Measurements from ENCODE around the gene SLC16A10. TPM values are rescaled to one million over a fixed set of nuclear protein-coding genes. Genes with fewer than 3 reads are reported as not detected.
"Not testable (repeated sequence)": the region's sequence is repeated elsewhere in the genome, so short reads cannot be mapped to it uniquely, and the experiment has no call there.

The SLC16A10 gene
- total RNA-seq, 4 donors from 2014 or later, result under 0.01 to 3.8 (median 1.2) TPM; not detected in 1

DNA sequence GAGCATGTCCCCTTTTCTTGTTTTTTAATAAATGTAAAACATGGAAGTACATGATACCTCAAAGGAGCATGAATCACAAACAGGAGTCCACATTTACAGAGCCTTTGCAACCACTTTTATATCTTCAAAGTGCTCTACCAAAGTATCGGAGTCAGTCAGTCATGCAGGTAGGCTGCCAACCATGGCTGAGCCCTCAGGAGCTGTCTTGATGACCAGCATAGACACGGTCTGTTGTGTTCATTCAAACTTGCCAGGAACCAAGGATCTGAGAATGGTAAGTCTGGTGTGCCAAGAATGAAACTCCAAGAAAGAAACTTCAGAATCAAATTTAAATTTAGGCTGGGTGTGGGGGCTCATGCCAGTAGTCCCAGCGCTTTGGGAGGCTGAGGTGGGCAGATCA is 111.5 kb downstream of the SLC16A10 start:
- H3K4me3 ChIP-seq, result no peak overlapping the region
- no peaks in the 10 kb centered on the region for H3K9me3 ChIP-seq
- DNase-seq, result no peak
- H3K4me1 ChIP-seq, result no peaks in the 10 kb centered on the region
- TF ChIP-seq, protein P1, sequence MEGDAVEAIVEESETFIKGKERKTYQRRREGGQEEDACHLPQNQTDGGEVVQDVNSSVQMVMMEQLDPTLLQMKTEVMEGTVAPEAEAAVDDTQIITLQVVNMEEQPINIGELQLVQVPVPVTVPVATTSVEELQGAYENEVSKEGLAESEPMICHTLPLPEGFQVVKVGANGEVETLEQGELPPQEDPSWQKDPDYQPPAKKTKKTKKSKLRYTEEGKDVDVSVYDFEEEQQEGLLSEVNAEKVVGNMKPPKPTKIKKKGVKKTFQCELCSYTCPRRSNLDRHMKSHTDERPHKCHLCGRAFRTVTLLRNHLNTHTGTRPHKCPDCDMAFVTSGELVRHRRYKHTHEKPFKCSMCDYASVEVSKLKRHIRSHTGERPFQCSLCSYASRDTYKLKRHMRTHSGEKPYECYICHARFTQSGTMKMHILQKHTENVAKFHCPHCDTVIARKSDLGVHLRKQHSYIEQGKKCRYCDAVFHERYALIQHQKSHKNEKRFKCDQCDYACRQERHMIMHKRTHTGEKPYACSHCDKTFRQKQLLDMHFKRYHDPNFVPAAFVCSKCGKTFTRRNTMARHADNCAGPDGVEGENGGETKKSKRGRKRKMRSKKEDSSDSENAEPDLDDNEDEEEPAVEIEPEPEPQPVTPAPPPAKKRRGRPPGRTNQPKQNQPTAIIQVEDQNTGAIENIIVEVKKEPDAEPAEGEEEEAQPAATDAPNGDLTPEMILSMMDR (IDR thresholded peaks at IDR 0.05), result no peak
- no peak overlapping the region for H3K27ac ChIP-seq
- H3K36me3 ChIP-seq, result no peaks in the 10 kb centered on the region
- no peaks in the 10 kb centered on the region for H3K27me3 ChIP-seq
- intact Hi-C loops (cut with DNase I; ENCODE audit: low total_unique reads), result no loop called here

DNA sequence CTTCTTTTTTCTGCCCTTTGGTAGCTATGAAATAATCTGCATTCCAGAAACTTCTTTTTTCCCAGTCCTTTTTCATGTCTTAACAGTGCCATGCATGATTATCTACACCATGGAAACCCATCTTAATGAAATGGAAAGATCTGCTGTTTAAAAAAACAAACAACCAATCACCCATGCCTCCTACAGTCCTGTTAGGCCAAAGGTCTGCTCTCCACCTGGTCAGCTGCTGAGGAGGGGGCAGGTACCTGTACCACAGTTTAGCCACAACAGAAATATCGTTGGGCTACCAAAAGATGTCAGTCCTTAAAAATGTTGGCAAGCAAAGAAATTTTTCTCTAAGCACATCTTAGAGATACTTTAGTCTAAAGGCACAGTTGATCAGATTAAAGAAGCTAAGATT is 112.6 kb downstream of the SLC16A10 start:
- Histone ChIP-seq H3K27ac (no peak overlapping the region), H3K27me3 (no peaks in the 10 kb centered on the region), H3K36me3 (no peaks in the 10 kb centered on the region), H3K4me1 (no peaks in the 10 kb centered on the region), H3K9me3 (no peaks in the 10 kb centered on the region), H3K4me3 (no peak overlapping the region)
- TF ChIP-seq, protein P1 (IDR thresholded peaks at IDR 0.05), result no peak
- no peak for TF ChIP-seq POLR2A (IDR thresholded peaks at IDR 0.05)
- DNase-seq, result no peak
- intact Hi-C loops (cut with DNase I; ENCODE audit: low total_unique reads), result no loop called here

DNA sequence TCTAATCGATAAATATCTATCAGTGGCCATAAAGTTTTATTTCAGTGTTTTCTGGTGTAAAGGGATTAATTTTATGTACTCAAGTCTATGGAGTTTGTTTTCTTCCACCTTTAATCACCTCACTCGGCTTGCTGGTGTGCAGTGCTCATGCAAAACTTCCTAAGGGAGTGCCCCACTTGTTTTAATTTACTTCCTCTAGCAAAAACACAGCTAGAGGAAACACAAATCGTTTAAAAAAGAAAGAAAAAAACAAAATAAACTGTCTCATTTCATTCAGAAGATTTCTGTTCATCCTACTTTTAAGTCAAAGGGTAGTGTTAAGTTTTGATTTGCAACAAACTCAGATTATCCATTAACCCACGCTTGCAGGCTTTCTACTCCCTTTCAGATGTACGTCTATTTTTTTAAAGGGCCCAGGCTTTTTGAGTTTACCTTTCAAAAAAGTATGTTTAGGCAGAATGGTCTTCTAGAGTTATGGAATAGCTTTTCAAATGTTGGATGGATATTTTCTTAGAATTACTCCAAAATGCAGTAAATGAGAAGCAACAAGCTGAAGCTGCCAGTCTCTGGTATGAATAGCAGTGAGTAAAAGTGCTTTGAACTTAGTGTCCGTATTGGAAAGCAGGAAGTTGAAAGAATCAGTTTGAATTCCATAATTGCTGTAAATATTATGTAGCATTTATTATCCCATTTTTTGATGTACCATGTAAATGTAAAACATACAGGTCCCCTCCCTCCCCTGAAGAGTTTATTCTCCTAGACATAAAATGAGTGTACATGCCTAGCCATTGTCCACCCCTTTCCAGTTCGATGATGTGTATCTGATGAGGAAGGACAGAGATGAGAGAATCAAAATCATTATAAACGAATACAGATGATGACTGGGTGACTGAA is 113.3 kb downstream of the SLC16A10 start:
- no peaks in the 10 kb centered on the region for H3K27me3 ChIP-seq
- no peak overlapping the region for H3K27ac ChIP-seq
- no peaks in the 10 kb centered on the region for H3K9me3 ChIP-seq
- intact Hi-C loops (cut with DNase I; ENCODE audit: low total_unique reads), result no loop called here
- DNase-seq, result no peak
- H3K4me3 ChIP-seq, result no peak overlapping the region
- no peaks in the 10 kb centered on the region for H3K4me1 ChIP-seq
- TF ChIP-seq, protein P1 (IDR thresholded peaks at IDR 0.05), result no peak
- TF ChIP-seq POLR2A (IDR thresholded peaks at IDR 0.05), result no peak
- H3K36me3 ChIP-seq, result no peaks in the 10 kb centered on the region

DNA sequence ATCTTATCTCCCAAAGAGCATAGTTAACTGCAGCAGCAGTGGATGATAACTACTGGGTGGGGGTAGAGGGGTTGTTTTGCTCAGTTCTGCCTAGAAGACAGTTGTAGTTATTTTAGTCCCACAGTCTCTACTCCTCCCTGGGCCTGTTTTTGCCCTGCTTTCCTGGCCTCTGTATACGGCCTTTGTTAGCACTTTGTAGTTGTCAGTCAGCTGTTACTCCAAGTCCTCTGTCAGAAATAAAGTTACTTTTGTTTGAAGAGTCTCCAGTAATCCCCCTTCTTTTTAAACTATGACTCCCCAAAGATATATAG is 113.9 kb downstream of the SLC16A10 start:
- H3K4me1 ChIP-seq, result no peaks in the 10 kb centered on the region
- no peak overlapping the region for H3K27ac ChIP-seq
- intact Hi-C loops (cut with DNase I; ENCODE audit: low total_unique reads), result no loop called here
- H3K4me3 ChIP-seq, result no peak overlapping the region
- DNase-seq, result no peak
- H3K9me3 ChIP-seq, result no peaks in the 10 kb centered on the region
- no peaks in the 10 kb centered on the region for H3K36me3 ChIP-seq
- H3K27me3 ChIP-seq, result no peaks in the 10 kb centered on the region
- TF ChIP-seq, protein P1 (IDR thresholded peaks at IDR 0.05), result no peak
- no peak for TF ChIP-seq POLR2A (IDR thresholded peaks at IDR 0.05)

DNA sequence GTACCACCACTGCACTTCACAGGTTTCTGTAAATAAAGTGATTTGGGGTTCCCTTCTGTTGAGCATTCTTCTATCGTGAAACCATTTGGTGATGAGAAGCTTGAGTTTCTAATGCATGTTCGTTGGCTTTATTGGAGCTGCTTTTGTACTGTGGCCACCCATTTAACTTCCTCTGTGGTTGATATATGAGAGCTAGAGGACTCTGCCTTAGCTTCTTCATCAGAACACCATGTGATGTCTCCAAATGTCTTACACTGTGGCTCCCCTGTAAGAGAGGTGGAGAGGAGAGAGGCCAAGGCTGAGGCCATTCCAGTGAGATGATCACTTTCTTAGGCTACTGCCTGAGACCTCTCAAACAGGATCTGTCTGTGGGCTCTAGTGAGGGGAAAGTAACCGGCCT is 114.5 kb downstream of the SLC16A10 start:
- H3K27ac ChIP-seq, result no peak overlapping the region
- no peaks in the 10 kb centered on the region for H3K9me3 ChIP-seq
- TF ChIP-seq, protein P1 (IDR thresholded peaks at IDR 0.05), result no peak
- TF ChIP-seq POLR2A (IDR thresholded peaks at IDR 0.05), result no peak
- no peaks in the 10 kb centered on the region for H3K4me1 ChIP-seq
- intact Hi-C loops (cut with DNase I; ENCODE audit: low total_unique reads), result no loop called here
- no peaks in the 10 kb centered on the region for H3K36me3 ChIP-seq
- no peak for DNase-seq
- H3K27me3 ChIP-seq, result no peaks in the 10 kb centered on the region
- no peak overlapping the region for H3K4me3 ChIP-seq

DNA sequence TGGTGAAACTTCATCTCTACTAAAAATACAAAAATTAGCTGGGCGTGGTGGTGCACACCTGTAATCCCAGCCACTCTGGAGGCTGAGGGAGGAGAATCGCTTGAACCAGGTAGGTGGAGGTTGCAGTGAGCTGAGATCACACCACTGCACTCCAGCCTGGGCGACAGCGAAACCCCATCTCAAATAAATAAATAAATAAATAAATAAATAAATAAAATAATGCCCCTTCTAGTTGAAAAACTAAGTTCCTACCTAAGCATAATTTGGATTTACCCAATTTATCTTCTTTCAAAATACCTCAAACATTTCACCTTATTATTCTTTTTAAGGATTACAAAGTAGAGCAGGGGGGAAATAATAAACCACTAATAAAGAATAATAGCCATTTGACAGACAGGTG is 116.2 kb downstream of the SLC16A10 start:
- H3K4me1 ChIP-seq; H3K4me3 ChIP-seq; DNase-seq; H3K27me3 ChIP-seq; H3K36me3 ChIP-seq; H3K27ac ChIP-seq; H3K9me3 ChIP-seq; intact Hi-C loops (cut with DNase I; ENCODE audit: low total_unique reads): not testable (repeated sequence)
